SK-N-MC (cell line): ENCODE results near the gene SSU72.

ENCODE experiments used
- EZH2 ChIP-seq: fragments of 200-600 bp; sonication (generic); IDR thresholded peaks from one replicate; pipeline ENCODE4 v1.6.1; 2017; ENCODE audit warnings: antibody characterized with exemption
- POLR2AphosphoS5 ChIP-seq: IDR thresholded peaks from 2 replicates; pipeline ENCODE4 v1.6.1; 2012; ENCODE audit warnings: mild to moderate bottlenecking, low read depth, low read length, borderline replicate concordance

- TF ChIP-seq POLR2AphosphoS5 (no peak), EZH2 (no peak)
These were observed 19.4 kb downstream of the SSU72 start for GRCh38 chr1:1554926-1555915.
